Mesenchymal stem cell (in vitro differentiated cells and primary cell): Measurements from ENCODE around the gene DNAH3.

Experiments
- DNase-seq: peaks from one replicate; pipeline ENCODE4 v3.0.0-alpha.2; 2013
- H2AFZ ChIP-seq: one replicate; pipeline ENCODE4 v1.6.1; 2013; ENCODE audit warnings: low read depth, mild to moderate bottlenecking, control low read depth, inconsistent platforms, low read length, moderate library complexity
- H2AK5ac ChIP-seq: 2 replicates; pipeline ENCODE4 v1.6.1; 2013; ENCODE audit warnings: low read length, moderate library complexity, mild to moderate bottlenecking, inconsistent platforms; ENCODE audit not compliant: severe bottlenecking
- H2BK120ac ChIP-seq: one replicate; pipeline ENCODE4 v1.6.1; 2013; ENCODE audit warnings: low read depth, mild to moderate bottlenecking, inconsistent platforms, low read length, moderate library complexity
- H2BK12ac ChIP-seq, 2 experiments: one replicate each; pipeline ENCODE4 v1.6.1; 2013; ENCODE audit warnings: inconsistent platforms in 2 of 2, low read length in 2 of 2, mild to moderate bottlenecking in 2 of 2, moderate library complexity in 2 of 2, control low read depth in 1 of 2
- H2BK15ac ChIP-seq: one replicate; pipeline ENCODE4 v1.6.1; 2013; ENCODE audit warnings: mild to moderate bottlenecking, low read depth, inconsistent platforms; ENCODE audit not compliant: poor library complexity, severe bottlenecking
- H2BK5ac ChIP-seq: 2 replicates; pipeline ENCODE4 v1.6.1; 2013; ENCODE audit warnings: low read depth, mild to moderate bottlenecking, low read length, control low read depth, inconsistent platforms; ENCODE audit not compliant: poor library complexity, severe bottlenecking
- H3K14ac ChIP-seq, 2 experiments: one replicate each; pipeline ENCODE4 v1.6.1; 2013; ENCODE audit warnings: inconsistent platforms in 2 of 2, low read length in 2 of 2, control low read depth in 1 of 2, mild to moderate bottlenecking in 1 of 2, moderate library complexity in 1 of 2
- H3K18ac ChIP-seq, 2 experiments: one replicate each; pipeline ENCODE4 v1.6.1; 2013; ENCODE audit warnings: inconsistent platforms in 2 of 2, low read length in 2 of 2, control low read depth in 1 of 2, low read depth in 1 of 2, mild to moderate bottlenecking in 1 of 2
- H3K23ac ChIP-seq, 2 experiments: one replicate each; pipeline ENCODE4 v1.6.1; 2013; ENCODE audit warnings: inconsistent platforms in 2 of 2, low read length in 2 of 2, mild to moderate bottlenecking in 2 of 2, moderate library complexity in 2 of 2, control low read depth in 1 of 2
- H3K27ac ChIP-seq: 2 replicates; pipeline ENCODE4 v1.5.1; 2013; ENCODE audit warnings: mild to moderate bottlenecking, moderate library complexity, low read length, control low read depth, inconsistent platforms; ENCODE audit not compliant: poor library complexity, severe bottlenecking
- H3K27me3 ChIP-seq, 2 experiments: 2 replicates each; pipeline versions ENCODE4 v1.6.1 to v1.7.0; 2013; ENCODE audit warnings: low read length in 2 of 2, mild to moderate bottlenecking in 2 of 2, moderate library complexity in 2 of 2, control low read depth in 1 of 2, inconsistent platforms in 1 of 2; ENCODE audit not compliant: control insufficient read depth in 1 of 2, insufficient read depth in 1 of 2
- H3K36me3 ChIP-seq, 2 experiments: 2 replicates each; pipeline versions ENCODE4 v1.6.1 to v1.7.0; 2013; ENCODE audit warnings: low read length in 2 of 2, control low read depth in 1 of 2, inconsistent platforms in 1 of 2, low read depth in 1 of 2, mild to moderate bottlenecking in 1 of 2; ENCODE audit not compliant: insufficient read depth in 2 of 2, control insufficient read depth in 1 of 2
- H3K4ac ChIP-seq, 2 experiments: one replicate each; pipeline ENCODE4 v1.6.1; 2013; ENCODE audit warnings: inconsistent platforms in 2 of 2, low read length in 2 of 2, mild to moderate bottlenecking in 2 of 2, moderate library complexity in 2 of 2, control low read depth in 1 of 2, low read depth in 1 of 2
- H3K4me1 ChIP-seq: 2 replicates; pipeline ENCODE4 v1.6.1; 2013; ENCODE audit warnings: low read depth, low read length, control low read depth; ENCODE audit not compliant: control insufficient read depth, insufficient read depth
- H3K4me2 ChIP-seq: 2 replicates; pipeline ENCODE4 v1.6.1; 2013; ENCODE audit warnings: low read length, mild to moderate bottlenecking, inconsistent platforms; ENCODE audit not compliant: poor library complexity, severe bottlenecking
- H3K4me3 ChIP-seq, 2 experiments: 2 replicates each; pipeline versions ENCODE4 v1.5.1 to v1.7.0; 2013; ENCODE audit warnings: low read length in 2 of 2, mild to moderate bottlenecking in 2 of 2, control low read depth in 1 of 2, low read depth in 1 of 2; ENCODE audit not compliant: insufficient read depth in 1 of 2
- H3K79me1 ChIP-seq: replicated peaks from 2 replicates; pipeline ENCODE4 v1.6.1; 2013; ENCODE audit warnings: mild to moderate bottlenecking, control low read depth, low read length, inconsistent platforms; ENCODE audit not compliant: poor library complexity, severe bottlenecking
- H3K9ac ChIP-seq: 2 replicates; pipeline ENCODE4 v1.7.0; 2013; ENCODE audit warnings: mild to moderate bottlenecking, low read length, moderate library complexity
- H3K9me3 ChIP-seq: 2 replicates; pipeline ENCODE4 v1.7.0; 2013; ENCODE audit warnings: mild to moderate bottlenecking, low read length; ENCODE audit not compliant: control insufficient read depth
- H4K8ac ChIP-seq: one replicate; pipeline ENCODE4 v1.6.1; 2013; ENCODE audit warnings: inconsistent platforms, mild to moderate bottlenecking, low read length, moderate library complexity
- H4K91ac ChIP-seq: one replicate; pipeline ENCODE4 v1.6.1; 2013; ENCODE audit warnings: mild to moderate bottlenecking, low read length, inconsistent platforms
- WGBS: methylation state at CpG from one replicate; pipeline ENCODE4 v1.1.7; 2013; ENCODE audit warnings: mixed read lengths; 5-methylcytosine and 5-hydroxymethylcytosine counted together

The DNAH3 gene

DNA sequence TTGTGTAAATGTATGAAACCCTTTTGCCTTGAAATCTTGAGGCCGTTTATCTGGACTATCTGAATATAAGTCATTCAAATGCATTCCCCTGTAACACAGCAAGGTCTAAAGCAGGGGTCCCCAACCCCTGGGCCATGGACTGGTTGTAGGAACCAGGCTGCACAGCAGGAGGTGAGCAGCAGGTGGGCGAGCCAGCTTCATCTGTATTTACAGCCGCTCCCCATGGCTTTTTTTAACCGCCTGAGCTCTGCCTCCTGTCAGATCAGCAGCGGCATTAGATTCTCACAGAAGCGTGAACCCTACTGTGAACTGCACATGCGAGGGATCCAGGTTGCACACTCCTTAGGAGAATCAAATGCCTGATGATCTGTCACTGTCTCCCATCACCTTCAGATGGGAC, 24.1 kb downstream of the DNAH3 start:
- 77% methylated on average over 7 of the region's 7 CpGs for WGBS
- Histone ChIP-seq H3K27me3 (peaks cover 5 to 22% of the 10 kb centered on the region in 2 experiments), H3K9ac (no peak overlapping the region)

DNA sequence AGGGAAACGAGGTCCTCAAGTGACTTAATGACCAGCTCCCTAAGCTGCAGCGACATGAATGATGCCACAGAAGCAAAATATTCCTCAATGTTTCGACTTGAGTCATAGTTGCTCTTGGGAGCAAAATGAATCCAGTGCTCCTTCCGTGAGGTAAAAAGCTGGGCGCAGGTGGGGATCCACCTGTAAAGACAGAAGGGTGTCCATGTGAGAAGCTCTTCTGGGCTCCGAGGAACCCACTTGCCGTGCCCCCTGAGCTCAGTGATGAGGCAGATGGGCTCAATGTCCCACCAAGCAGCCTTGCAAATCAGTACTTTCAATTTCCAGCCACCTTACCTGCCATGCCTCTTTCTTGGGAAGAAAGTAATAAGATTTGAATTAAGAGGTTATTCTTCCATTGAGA, 25.5 kb downstream of the DNAH3 start:
- no peak overlapping the region for H2BK12ac ChIP-seq
- H2AFZ ChIP-seq: no peak overlapping the region
- H3K14ac ChIP-seq: no peak overlapping the region
- H2BK15ac ChIP-seq: no peak overlapping the region
- H3K9me3 ChIP-seq: no peaks in the 10 kb centered on the region
- H3K4me1 ChIP-seq: peaks cover 5% of the 10 kb centered on the region
- H2BK120ac ChIP-seq: no peak overlapping the region
- H2BK5ac ChIP-seq: no peak overlapping the region
- no peak overlapping the region for H3K27ac ChIP-seq
- H4K8ac ChIP-seq: no peak overlapping the region
- no peak for DNase-seq
- WGBS: 89% methylated on average over 7 of the region's 7 CpGs
- no peak overlapping the region for H3K23ac ChIP-seq
- H3K4ac ChIP-seq: no peak overlapping the region
- no peak overlapping the region for H2AK5ac ChIP-seq
- no peak overlapping the region for H3K18ac ChIP-seq
- H3K27me3 ChIP-seq: peaks cover 5 to 22% of the 10 kb centered on the region in 2 experiments
- no peaks in the 10 kb centered on the region for H3K36me3 ChIP-seq
- no peak overlapping the region for H3K4me2 ChIP-seq
- H3K79me1 ChIP-seq: no peaks in the 10 kb centered on the region
- H3K4me3 ChIP-seq: no peak overlapping the region
- no peak overlapping the region for H4K91ac ChIP-seq
- H3K9ac ChIP-seq: no peak overlapping the region

More for the DNA sequence above, 24.1 kb downstream of the DNAH3 start:
- Histone ChIP-seq H2BK5ac (no peak overlapping the region), H3K27ac (no peak overlapping the region), H3K14ac (no peak overlapping the region), H3K79me1 (no peaks in the 10 kb centered on the region), H4K91ac (no peak overlapping the region), H3K18ac (no peak overlapping the region), H4K8ac (no peak overlapping the region), H2BK12ac (no peak overlapping the region), H2BK120ac (no peak overlapping the region), H2BK15ac (no peak overlapping the region), H2AFZ (no peak overlapping the region), H3K4me1 (peaks cover 5% of the 10 kb centered on the region), H2AK5ac (no peak overlapping the region), H3K36me3 (no peaks in the 10 kb centered on the region), H3K4me3 (no peak overlapping the region), H3K23ac (no peak overlapping the region), H3K4ac (no peak overlapping the region), H3K9me3 (no peaks in the 10 kb centered on the region), H3K4me2 (no peak overlapping the region)
- no peak for DNase-seq

- Histone ChIP-seq H4K91ac (no peak overlapping the region), H3K9me3 (no peaks in the 10 kb centered on the region), H3K14ac (no peak overlapping the region), H3K4me1 (no peaks in the 10 kb centered on the region), H3K23ac (no peak overlapping the region), H3K27me3 (peaks cover 0 to 1% of the 10 kb centered on the region in 2 experiments), H2BK120ac (no peak overlapping the region), H3K4me3 (no peak overlapping the region), H2BK5ac (no peak overlapping the region), H3K4me2 (no peak overlapping the region), H2BK12ac (no peak overlapping the region), H4K8ac (no peak overlapping the region), H2AFZ (no peak overlapping the region), H2AK5ac (no peak overlapping the region), H3K4ac (no peak overlapping the region), H3K9ac (no peak overlapping the region), H3K79me1 (no peaks in the 10 kb centered on the region), H2BK15ac (no peak overlapping the region), H3K27ac (no peak overlapping the region), H3K18ac (no peak overlapping the region), H3K36me3 (no peaks in the 10 kb centered on the region)
- DNase-seq: no peak
- 73% methylated on average over 1 of the region's 2 CpGs for WGBS
Observed at GRCh38 chr16:21120976-21121520, 29.6 kb downstream of the DNAH3 start.

GRCh38 chr16:21117567-21117966, 33.1 kb downstream of the DNAH3 start:
- Histone ChIP-seq H4K91ac (no peak overlapping the region), H3K4me1 (no peaks in the 10 kb centered on the region), H3K4me3 (no peak overlapping the region), H3K4ac (no peak overlapping the region), H2BK12ac (no peak overlapping the region), H2BK15ac (no peak overlapping the region), H2BK120ac (no peak overlapping the region), H3K36me3 (no peaks in the 10 kb centered on the region), H3K9ac (no peak overlapping the region), H2BK5ac (no peak overlapping the region), H3K23ac (no peak overlapping the region), H3K27me3 (no peaks in the 10 kb centered on the region), H3K79me1 (no peaks in the 10 kb centered on the region), H3K27ac (no peak overlapping the region), H3K14ac (no peak overlapping the region), H3K9me3 (no peaks in the 10 kb centered on the region), H3K4me2 (no peak overlapping the region), H4K8ac (no peak overlapping the region), H2AK5ac (no peak overlapping the region), H2AFZ (no peak overlapping the region), H3K18ac (no peak overlapping the region)
- DNase-seq: no peak
- 70% methylated on average over 3 of the region's 4 CpGs for WGBS
